ENCODE measurements around the gene CDRT4. TPM values are rescaled to one million over a fixed set of nuclear protein-coding genes. Genes with fewer than 3 reads are reported as not detected.
"Not testable (repeated sequence)": the region's sequence is repeated elsewhere in the genome, so short reads cannot be mapped to it uniquely, and the experiment has no call there.

Gene CDRT4
- total RNA-seq, 2 donors from 2014 or later = 4.0 to 5.3 TPM

DNA sequence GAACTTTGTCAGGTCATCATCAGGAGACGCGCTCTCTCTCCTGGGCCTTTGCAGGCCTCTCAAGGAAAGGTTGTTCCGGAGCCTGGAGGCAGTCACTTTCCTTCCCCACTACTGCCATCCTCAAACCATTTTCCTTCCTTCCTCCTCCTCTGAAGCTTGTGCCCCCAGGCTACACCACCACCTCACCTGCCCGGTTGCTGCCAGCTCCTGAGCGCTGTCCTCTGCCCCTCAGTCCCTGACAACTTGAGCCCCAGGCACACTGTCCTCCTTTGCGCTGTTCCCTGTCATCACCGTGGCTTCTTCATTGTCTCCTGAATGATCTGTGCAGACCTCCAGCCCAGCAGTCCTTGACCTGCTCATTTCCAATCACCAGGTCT is 18.9 kb downstream of the CDRT4 start:
- ATAC-seq (no peak), DNase-seq (ENCODE audit: low spot score in 2 of 2) (no peak)
- Mint-ChIP-seq H3K27ac (no peak overlapping the region), H3K36me3 (no peaks in the 10 kb centered on the region), H3K9me3 (no peaks in the 10 kb centered on the region)

DNA sequence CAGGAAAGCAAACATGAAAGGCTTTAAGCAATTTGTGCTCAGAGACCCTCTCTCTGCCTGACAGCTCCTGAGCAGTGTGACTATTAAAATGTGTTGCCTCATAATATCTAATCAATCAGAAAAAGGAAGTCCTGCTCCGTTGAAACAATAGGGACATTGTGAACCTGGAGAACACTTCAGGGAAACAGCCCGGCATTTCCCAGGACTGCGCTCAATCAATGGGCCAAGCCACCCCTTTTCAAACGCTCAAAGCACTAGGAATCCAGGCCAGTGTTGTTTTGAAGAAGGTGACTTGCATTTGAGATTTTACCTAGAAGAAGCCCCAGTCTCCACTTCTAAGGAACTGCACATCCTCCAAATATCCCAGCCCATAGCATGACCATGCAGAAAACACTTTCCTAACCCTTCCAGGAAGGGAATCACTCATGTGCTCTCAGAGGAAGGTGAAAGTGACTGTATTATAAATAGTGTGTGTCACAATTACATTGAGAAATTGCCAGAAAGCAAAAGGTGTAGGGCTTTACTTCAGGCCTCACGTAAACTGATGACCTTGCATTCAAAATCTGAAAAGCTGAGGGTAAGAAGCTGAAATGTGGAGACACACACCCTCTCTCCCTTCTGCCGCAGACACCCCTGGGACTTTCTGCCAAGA is 19.4 kb downstream of the CDRT4 start:
- Mint-ChIP-seq H3K27ac (no peak overlapping the region), H3K9me3 (no peaks in the 10 kb centered on the region), H3K36me3 (no peaks in the 10 kb centered on the region)
- DNase-seq (ENCODE audit: low spot score in 2 of 2) (no peak), ATAC-seq (no peak)

DNA sequence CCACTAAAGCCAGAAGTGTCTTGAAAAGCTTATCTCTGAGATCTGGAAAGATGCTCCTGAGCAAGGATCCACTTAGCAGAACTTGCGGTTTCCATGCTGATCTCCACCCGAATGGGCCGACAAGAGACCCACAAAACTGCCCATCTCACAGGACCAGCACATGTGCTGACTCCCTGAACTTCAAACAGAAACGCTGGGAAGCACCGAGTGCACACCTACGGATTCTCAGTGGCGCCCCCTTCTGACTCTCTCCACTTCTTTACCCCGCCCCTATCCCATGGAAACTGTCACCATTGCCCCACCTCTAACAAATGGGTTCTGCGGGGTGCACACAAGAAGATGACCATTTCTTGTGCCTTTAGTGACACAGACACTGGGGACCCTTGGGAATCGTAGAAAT is 21.4 kb downstream of the CDRT4 start:
- no peak for ATAC-seq
- DNase-seq (ENCODE audit: low spot score in 2 of 2) = no peak
- no peaks in the 10 kb centered on the region for H3K36me3 Mint-ChIP-seq
- no peak overlapping the region for H3K27ac Mint-ChIP-seq
- H3K9me3 Mint-ChIP-seq = no peaks in the 10 kb centered on the region

DNA sequence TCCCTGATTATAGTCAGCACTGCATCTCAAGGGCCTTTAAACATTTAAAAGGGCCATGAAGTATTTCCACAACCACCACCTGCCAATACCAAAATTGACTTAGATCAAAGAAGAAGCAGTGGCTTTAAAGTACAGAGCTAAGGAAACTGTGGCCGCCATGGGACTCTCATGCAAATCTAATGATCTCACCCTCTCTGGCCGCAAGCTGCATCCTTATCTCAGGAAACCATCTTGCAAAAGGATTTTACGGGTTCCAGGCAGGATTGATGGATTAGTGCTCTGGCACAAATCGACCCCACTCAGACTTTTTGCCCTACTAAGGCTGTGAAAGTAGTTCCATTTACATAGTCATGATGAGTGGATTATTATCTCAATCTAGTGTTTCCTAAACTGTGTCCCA is 22.6 kb downstream of the CDRT4 start:
- peak in 1 of 2 donors; percentile 61 for ATAC-seq
- Mint-ChIP-seq H3K9me3 (no peaks in the 10 kb centered on the region), H3K36me3 (peaks cover 0 to 7% of the 10 kb centered on the region in 2 donors), H3K27ac (no peak overlapping the region)
- DNase-seq (ENCODE audit: low spot score in 2 of 2) = no peak

DNA sequence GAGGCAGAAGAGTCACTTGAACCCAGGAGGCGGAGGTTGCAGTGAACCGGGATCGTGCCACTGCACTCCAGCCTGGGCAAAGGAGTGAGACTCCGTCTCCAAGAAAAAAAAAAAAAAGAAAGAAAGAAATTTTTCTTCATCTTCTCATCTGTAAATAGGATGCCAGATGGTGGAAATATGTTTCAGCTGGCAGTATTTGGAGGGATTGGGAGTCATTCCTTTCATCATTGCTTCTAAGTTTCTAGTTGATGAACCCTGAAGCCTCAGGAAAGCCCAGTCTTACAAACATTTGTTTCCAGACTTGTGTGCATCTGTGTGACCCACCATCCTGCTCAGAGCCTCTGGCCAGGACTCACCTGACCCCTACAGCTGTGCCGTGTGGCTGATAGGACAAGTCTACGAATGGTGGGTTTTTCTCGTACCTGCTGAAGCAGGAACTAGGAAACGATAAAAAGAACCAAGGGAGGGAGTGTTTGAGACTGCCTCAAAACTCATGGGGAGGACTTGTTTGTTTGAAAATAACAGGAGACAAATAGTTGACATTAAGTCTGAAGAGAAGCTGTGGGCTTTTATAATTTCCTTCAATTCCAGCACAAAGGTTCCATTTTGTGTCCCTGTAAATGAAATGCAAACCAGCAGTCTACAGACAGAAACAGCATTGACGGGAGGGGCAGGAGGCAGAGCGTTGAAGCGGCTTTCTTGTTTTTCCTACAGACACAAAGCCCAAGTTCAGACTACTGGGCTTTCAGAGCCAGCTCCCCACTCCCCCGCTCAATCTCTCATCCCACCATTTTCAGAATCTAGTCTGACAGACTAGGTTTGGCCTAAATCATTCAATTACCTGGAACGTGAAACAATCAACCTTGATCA is 24.9 kb downstream of the CDRT4 start:
- no peak for DNase-seq (ENCODE audit: low spot score in 2 of 2)
- H3K27ac Mint-ChIP-seq = no peak overlapping the region
- H3K36me3 Mint-ChIP-seq = peaks cover 7 to 22% of the 10 kb centered on the region in 2 donors
- ATAC-seq = no peak
- peaks cover 5 to 6% of the 10 kb centered on the region in 2 donors for H3K9me3 Mint-ChIP-seq

DNA sequence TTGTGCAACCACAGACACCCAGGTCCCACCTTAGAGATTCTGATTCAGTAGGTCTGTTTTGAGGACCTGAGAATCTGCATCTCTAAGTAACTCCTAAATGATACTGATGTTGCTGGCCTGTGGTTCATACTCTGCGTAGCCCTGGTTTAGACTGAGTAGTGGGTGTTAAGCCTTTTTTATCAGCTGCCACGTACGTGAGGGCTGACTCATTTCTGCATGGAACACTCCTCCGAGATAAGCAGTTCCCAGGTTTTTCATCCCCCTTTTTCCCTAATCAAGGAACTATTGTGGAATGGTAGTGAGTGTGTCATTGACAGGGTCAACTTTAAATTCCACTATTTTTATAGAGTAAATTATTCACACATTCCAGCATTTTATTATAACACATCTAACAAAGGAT is 26.1 kb downstream of the CDRT4 start:
- DNase-seq (ENCODE audit: low spot score in 2 of 2) (no peak), ATAC-seq (no peak)
- H3K27ac Mint-ChIP-seq = no peak overlapping the region
- H3K36me3 Mint-ChIP-seq = peaks cover 18 to 34% of the 10 kb centered on the region in 2 donors
- H3K9me3 Mint-ChIP-seq = peaks cover 12 to 13% of the 10 kb centered on the region in 2 donors

DNA sequence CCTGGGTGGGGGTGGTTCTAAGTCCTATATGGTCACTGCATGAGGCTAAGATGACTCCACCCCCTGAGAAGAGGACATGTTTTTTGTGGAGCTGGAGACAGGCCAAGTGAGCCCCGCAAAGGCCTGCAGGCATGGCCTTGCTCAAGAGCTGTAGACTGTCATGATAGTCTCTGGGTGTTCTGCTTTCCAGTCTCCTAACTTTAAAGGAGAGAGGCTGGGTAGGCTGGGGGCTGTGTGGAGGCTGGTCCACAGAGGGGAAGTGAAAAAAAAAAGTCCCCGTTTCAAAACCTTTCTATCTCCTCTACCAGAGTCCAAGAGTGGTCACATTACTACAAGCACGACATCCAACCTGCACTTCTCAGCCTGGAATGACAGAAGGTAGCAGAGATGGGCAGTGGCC is 27.1 kb downstream of the CDRT4 start:
- Mint-ChIP-seq H3K27ac (no peak overlapping the region), H3K36me3 (peaks cover 27 to 41% of the 10 kb centered on the region in 2 donors), H3K9me3 (peaks cover 12 to 13% of the 10 kb centered on the region in 2 donors)
- DNase-seq (ENCODE audit: low spot score in 2 of 2) (no peak), ATAC-seq (no peak)

DNA sequence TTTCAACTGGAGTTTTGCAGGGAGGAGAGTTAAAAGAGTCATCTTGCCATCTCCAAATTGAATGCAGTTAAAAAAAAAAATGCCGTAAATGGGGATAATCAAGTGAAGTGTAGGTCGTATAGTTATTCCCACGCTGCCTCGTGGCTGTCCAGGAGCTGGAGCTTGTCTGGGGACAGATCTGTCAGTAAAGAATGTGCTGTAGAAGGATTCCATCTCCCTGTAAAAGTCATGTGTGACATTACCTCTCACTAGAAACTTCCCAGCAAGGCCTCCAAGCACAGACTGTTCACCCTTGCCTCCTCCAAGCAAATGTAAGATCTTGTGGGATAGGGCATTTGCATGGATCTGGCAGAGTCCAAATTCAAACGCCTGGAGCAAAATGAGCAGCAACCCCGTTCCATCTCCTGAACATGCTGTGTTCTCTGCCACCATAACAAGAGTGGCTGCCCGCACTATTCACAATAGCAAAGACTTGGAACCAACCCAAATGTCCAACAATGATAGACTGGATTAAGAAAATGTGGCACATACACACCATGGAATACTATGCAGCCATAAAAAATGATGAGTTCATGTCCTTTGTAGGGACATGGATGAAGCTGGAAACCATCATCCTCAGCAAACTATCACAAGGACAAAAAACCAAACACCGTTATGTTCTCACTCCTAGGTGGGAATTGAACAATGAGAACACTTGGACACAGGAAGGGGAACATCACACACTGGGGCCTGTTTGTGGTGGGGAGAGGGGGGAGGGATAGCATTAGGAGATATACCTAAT is 28.0 kb downstream of the CDRT4 start:
- H3K27ac Mint-ChIP-seq; DNase-seq (ENCODE audit: low spot score in 2 of 2); ATAC-seq: not testable (repeated sequence)
- Mint-ChIP-seq H3K9me3 (peaks cover 12 to 13% of the 10 kb centered on the region in 2 donors), H3K36me3 (peaks cover 27 to 41% of the 10 kb centered on the region in 2 donors)

DNA sequence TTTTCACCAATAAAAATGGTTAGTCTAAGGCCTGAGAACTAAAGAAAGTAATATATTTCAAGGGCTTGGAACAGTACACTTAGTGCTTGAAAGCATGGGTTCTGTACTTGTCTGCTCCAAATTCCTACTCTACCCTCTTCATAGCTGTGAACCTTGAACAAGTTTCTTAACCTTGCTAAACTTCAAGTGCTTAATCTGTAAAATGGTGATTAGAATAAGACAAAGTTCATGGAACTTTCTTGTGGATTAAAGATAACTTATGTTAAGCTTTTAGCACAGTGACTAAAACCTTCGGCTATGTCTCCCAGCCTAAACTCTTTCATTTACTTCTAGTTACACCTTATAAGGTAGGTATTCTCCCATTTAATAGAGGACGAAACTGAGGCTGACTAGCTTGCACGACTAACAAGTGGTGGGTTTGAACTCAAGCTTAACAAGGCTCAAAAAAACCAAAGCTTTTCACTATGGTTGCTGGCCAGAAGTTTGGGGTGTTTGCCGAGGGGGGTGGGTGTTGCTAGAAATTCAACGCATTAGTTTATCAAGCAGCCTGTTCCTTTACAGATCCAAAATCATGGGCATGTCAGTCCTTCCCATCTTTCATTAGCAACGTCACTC is 28.8 kb downstream of the CDRT4 start:
- ATAC-seq (no peak), DNase-seq (ENCODE audit: low spot score in 2 of 2) (no peak)
- H3K27ac Mint-ChIP-seq = no peak overlapping the region

DNA sequence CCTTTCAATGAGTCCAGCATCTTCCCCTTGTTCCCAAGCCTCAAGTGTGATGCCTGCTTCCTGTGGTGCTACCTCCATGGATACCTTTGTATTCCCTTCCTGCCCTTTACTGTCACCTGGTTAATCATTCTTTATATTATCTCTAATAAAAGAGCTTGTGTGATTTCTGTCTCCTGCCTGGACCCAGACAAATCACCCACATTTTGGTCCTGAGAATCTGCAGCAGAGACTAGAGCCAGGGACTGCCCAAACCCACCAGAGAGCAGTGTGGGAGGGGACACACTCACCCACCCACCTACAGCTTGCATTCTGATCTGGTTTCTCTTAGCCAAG is 30.2 kb downstream of the CDRT4 start:
- no peak for ATAC-seq
- H3K9me3 Mint-ChIP-seq = peaks cover 12 to 13% of the 10 kb centered on the region in 2 donors
- peaks cover 27 to 41% of the 10 kb centered on the region in 2 donors for H3K36me3 Mint-ChIP-seq
- DNase-seq (ENCODE audit: low spot score in 2 of 2) = no peak
- peak overlapping the region; percentile 80 to 81 for H3K27ac Mint-ChIP-seq

More for the DNA sequence above, 28.8 kb downstream of the CDRT4 start:
- H3K9me3 Mint-ChIP-seq = peaks cover 12 to 13% of the 10 kb centered on the region in 2 donors
- H3K36me3 Mint-ChIP-seq = peaks cover 27 to 41% of the 10 kb centered on the region in 2 donors

DNA sequence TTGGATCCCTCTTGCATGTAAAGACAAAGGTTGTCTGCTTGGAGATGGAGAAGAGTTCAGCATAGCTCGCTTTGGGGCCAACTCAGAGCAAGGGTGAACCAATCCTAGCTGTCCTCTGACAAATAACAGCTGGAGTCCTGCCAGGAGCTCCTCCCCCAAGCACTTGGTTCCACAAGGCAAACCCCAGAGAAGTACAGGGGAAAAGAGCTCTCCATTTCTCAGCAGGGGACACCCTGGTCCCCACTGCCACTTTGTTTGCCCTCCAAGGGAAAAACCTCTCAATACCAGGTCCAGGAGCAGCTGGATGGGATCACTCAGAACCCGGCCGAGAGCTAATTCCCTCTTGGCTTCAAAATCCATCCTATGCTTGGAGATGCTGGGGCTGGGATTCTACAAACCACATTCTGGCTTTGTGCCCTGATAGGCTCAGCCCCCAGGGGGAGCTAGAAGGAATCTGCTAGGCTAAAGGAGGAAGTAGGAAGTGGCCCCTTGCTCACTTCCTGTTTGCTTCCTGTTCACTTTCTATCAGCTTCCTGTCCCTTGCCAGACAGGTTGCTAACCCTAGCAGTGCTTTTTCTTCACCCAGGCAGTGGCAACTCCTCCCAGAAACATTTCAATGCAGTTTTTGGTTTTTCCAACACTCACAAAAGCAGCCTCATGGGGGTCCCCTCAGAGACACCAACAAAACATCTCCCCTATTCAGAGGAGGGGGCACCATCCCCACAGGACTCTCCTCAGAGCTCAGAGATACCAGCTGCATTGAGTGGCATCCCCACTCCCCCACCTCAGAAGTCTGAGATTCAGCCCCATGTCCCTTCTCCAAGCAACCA is 30.7 kb downstream of the CDRT4 start:
- Mint-ChIP-seq H3K27ac (peak overlapping the region; percentile 80 to 81), H3K36me3 (peaks cover 27 to 41% of the 10 kb centered on the region in 2 donors), H3K9me3 (peaks cover 12 to 13% of the 10 kb centered on the region in 2 donors)
- ATAC-seq = no peak
- DNase-seq (ENCODE audit: low spot score in 2 of 2) = no peak

DNA sequence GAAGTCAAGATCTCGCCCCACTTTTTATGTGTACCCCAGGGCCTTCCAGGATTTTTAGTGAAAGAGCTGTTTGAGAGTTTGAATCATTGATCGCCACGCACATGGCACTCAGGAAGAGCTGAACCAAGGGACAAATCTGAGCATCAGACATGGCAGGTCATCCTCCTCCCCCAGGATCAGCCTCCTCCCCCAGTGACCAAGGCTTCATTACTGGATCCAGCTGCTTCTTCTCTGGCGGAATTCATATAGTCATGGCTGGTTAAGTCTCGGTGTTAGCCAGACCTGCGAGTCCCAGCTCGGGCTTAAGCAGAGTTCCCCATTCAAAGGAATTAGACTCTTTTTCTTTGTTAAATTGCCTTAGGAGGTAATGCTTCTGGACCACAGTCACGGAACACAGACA is 32.5 kb downstream of the CDRT4 start:
- ATAC-seq = no peak
- DNase-seq (ENCODE audit: low spot score in 2 of 2) = no peak
- peaks cover 12 to 13% of the 10 kb centered on the region in 2 donors for H3K9me3 Mint-ChIP-seq
- H3K27ac Mint-ChIP-seq = no peak overlapping the region
- H3K36me3 Mint-ChIP-seq = peaks cover 27 to 34% of the 10 kb centered on the region in 2 donors

DNA sequence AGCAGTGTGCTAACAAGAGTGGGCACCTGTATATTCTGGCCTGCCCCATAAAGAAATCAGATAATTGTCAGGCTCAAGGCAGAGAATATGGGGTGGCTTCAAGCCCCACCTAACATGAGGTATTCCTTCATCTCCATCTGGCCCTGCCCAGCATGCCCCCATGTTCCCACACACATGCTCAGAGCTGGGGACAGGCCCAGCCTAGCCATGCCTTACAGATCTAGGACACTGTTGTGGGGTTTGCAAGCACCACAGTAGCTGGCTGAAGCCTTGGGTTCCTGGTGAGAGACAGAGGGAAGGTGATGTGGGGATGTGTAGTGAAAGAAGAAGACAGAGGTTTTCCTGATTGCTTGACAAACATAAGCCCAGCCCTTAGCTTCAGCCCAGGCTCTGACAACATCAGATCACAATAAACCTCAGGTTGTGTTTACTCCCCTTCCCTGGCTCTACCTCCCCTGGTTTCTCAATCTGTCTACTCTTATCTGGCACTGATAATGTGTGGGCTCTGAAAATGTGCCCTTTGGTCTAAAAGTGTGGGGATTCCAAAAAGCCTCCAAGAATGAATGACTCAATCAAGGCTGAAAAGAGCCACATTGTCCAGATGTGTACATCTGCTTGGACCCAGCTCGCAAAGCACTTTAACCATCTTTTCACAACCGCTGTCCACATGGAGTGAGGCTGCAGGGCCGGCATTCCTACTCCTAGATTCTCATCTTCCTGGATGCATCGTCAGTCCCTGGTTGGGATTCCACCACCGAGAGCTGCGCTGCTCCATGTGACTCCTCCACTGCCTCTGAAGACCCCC is 34.4 kb downstream of the CDRT4 start:
- ATAC-seq (no peak), DNase-seq (ENCODE audit: low spot score in 2 of 2) (no peak)
- Mint-ChIP-seq H3K27ac (no peak overlapping the region), H3K36me3 (peaks cover 24 to 25% of the 10 kb centered on the region in 2 donors), H3K9me3 (peaks cover 6 to 19% of the 10 kb centered on the region in 2 donors)

DNA sequence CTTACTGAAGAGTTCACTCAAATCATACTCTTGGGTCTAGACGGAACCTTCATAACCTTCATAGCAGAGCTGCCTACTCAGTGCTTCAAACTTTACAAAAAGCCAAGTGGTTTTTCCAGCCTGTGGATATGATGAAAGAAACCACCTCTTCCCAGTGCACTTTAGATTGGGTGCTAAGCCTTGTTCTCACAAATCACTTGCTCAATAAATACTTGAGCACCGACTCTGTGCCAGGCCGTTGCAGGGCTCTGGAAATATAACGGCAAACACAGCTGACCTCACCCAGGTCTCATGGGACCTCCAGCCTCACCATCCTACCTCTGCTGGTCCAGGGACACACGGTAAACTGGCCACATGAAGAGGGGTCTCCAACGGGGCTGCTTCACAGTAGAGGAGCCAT is 35.7 kb downstream of the CDRT4 start:
- H3K36me3 Mint-ChIP-seq = peaks cover 11 to 12% of the 10 kb centered on the region in 2 donors
- no peak for ATAC-seq
- DNase-seq (ENCODE audit: low spot score in 2 of 2) = no peak
- no peak overlapping the region for H3K27ac Mint-ChIP-seq
- peaks cover 0 to 7% of the 10 kb centered on the region in 2 donors for H3K9me3 Mint-ChIP-seq

DNA sequence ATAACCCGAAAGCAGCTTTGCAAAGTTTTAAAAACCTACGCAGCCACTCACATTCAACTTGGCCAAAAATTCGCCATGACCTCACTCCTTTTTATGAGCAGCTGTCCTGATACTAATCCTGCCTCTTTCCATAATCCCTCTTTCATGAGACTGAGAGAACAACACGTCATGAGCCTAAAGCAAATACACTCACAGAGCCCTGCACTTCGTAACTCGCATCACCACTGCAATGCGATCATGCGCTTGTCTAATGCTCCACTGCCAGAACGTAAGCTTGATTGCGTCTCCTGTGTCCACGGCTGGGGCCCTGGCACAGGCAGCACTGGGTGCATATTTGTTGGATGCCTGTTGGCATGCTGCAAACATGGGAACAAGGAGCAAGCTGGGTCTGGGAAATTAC is 36.2 kb downstream of the CDRT4 start:
- Mint-ChIP-seq H3K36me3 (peaks cover 5 to 8% of the 10 kb centered on the region in 2 donors), H3K9me3 (peaks cover 0 to 7% of the 10 kb centered on the region in 2 donors), H3K27ac (no peak overlapping the region)
- DNase-seq (ENCODE audit: low spot score in 2 of 2) (no peak), ATAC-seq (no peak)
